K562 (cell line): Measurements from ENCODE around the gene CCDC116. TPM values are rescaled to one million over a fixed set of nuclear protein-coding genes. Genes with fewer than 3 reads are reported as not detected.

Source experiments
- AFF4 ChIP-seq: sonication (generic); formaldehyde crosslinking; IDR thresholded peaks from 2 replicates; pipeline ENCODE4 v1.8.0; 2023; ENCODE audit warnings: mild to moderate bottlenecking, missing genetic modification reagents
- RCOR1 ChIP-seq, 2 experiments: IDR thresholded peaks; 2 replicates each; pipeline ENCODE4 v1.6.1; 2012; ENCODE audit warnings: low read depth in 2 of 2, low read length in 2 of 2, borderline replicate concordance in 1 of 2, improper control_type of control experiment in 1 of 2
- SMAD4 ChIP-seq: fragments of 250-450 bp; sonication (Bioruptor Pico); conservative IDR thresholded peaks from 2 replicates; pipeline ENCODE4 v1.8.0; 2021; ENCODE audit warnings: inconsistent platforms, mild to moderate bottlenecking, moderate library complexity
- SMC3 ChIP-seq: conservative IDR thresholded peaks from 2 replicates; pipeline ENCODE4 v1.6.1; 2011; ENCODE audit warnings: low read depth, low read length, improper control_type of control experiment; ENCODE audit not compliant: insufficient read depth
- ZNF785 ChIP-seq: fragments of 250-450 bp; sonication (Bioruptor Pico); IDR thresholded peaks from 2 replicates; pipeline ENCODE4 v1.4.0; 2020; ENCODE audit warnings: mild to moderate bottlenecking
- polyA plus RNA-seq, 8 experiments: library from polyadenylated mRNA; depleted of rRNA in 4 of 8; stranded (reverse) in 5 of 8; unstranded in 3 of 8; fragments of >200 nt; fragmentation: Nextera tagmentation in 2 of 8; fragmentation: Illumina TruSeq in 1 of 8; extraction: Ambion mirVana in 2 of 8; extraction: Trizol in 1 of 8; gene quantifications; 2 replicates each; pipeline versions ENCODE4 v1.2.1 to v1.2.3, GENCODE V29; 2011 to 2014; ENCODE audit warnings: inconsistent platforms in 1 of 8, missing spikeins in 1 of 8
- total RNA-seq, 7 experiments: library from RNA; depleted of rRNA in 6 of 7; stranded (reverse); fragments of >200 nt in 6 of 7; fragmentation: Illumina TruSeq in 2 of 7; extraction: Trizol in 2 of 7; gene quantifications; 2 replicates each; pipeline versions ENCODE4 v1.2.1 to v1.2.3, GENCODE V29; 2011 to 2021; ENCODE audit warnings: low replicate concordance in 1 of 7
- TF ChIP-seq, protein P1 (sequence below), 2 experiments: fragments of 450-650 bp; formaldehyde crosslinking in 1 of 2; IDR thresholded peaks; 2 replicates each; pipeline versions ENCODE4 v1.4.0 to v1.6.1; 2014 to 2020; ENCODE audit warnings: mild to moderate bottlenecking in 2 of 2, borderline replicate concordance in 1 of 2, low read depth in 1 of 2
- TF ChIP-seq, protein P2 (sequence below), 2 experiments: IDR thresholded peaks; 2 replicates each; pipeline ENCODE4 v1.6.1; 2012; ENCODE audit warnings: improper control_type of control experiment in 2 of 2, low read depth in 2 of 2, low read length in 2 of 2, borderline replicate concordance in 1 of 2
- TF ChIP-seq, protein P3 (sequence below): fragments of 450-650 bp; formaldehyde crosslinking; IDR thresholded peaks from 2 replicates; pipeline ENCODE4 v1.4.0; 2020; ENCODE audit warnings: mild to moderate bottlenecking, moderate library complexity

Gene CCDC116
- total and polyA plus RNA-seq, 9 of the 15 experiments (the other 6 are each of a cell fraction or from before 2014, with no cell fraction given): 1.6 to 11.3 (median 4.7) TPM

DNA sequence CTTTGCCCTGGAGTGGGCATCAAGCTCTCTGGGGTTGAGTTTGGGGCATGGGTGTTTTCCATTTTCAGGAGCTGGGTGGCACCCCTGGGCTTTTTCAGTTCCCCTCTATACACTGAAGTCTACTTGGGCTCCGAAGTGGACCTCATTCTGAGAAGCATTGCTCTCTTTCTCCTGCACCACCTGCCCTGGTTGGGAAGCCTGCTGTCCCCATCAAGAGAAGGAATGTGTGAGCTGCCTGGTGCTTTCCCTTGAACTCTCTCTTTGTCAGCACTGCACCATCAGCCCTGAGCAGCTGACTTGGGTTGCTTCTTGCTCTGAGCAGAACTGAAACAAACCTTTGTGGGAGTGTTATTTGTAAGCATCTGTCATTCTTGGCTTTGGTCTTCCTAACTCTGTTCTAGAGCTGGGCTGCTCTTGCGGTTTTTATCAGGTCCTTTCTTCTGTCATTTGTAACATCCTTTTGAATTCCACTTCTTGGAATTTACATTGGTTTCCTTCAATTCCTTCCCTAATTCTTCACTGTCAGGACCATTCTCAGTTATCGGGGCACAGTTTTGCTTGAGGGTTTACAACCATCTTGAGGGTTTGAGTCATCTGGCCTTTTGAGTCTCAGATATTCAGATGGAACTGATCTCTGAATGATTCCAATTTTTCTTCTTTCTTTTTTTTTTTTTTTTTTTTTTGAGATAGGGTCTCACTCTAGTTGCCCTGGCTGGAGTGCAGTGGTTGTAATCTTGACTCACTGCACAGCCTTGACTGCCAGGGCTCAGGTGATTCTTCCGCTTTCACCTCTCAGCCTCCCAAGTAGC is 44.6 kb upstream of the CCDC116 start (continued):
- TF ChIP-seq, protein P1, sequence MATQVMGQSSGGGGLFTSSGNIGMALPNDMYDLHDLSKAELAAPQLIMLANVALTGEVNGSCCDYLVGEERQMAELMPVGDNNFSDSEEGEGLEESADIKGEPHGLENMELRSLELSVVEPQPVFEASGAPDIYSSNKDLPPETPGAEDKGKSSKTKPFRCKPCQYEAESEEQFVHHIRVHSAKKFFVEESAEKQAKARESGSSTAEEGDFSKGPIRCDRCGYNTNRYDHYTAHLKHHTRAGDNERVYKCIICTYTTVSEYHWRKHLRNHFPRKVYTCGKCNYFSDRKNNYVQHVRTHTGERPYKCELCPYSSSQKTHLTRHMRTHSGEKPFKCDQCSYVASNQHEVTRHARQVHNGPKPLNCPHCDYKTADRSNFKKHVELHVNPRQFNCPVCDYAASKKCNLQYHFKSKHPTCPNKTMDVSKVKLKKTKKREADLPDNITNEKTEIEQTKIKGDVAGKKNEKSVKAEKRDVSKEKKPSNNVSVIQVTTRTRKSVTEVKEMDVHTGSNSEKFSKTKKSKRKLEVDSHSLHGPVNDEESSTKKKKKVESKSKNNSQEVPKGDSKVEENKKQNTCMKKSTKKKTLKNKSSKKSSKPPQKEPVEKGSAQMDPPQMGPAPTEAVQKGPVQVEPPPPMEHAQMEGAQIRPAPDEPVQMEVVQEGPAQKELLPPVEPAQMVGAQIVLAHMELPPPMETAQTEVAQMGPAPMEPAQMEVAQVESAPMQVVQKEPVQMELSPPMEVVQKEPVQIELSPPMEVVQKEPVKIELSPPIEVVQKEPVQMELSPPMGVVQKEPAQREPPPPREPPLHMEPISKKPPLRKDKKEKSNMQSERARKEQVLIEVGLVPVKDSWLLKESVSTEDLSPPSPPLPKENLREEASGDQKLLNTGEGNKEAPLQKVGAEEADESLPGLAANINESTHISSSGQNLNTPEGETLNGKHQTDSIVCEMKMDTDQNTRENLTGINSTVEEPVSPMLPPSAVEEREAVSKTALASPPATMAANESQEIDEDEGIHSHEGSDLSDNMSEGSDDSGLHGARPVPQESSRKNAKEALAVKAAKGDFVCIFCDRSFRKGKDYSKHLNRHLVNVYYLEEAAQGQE (IDR thresholded peaks at IDR 0.05; ENCODE audit: borderline replicate concordance): no peak
- TF ChIP-seq, protein P1 (CRISPR knock-in tag; IDR thresholded peaks at IDR 0.05; ENCODE audit: low read depth): 0 out of 2 replicates have a peak, but pooled peaks have one; percentile 70
- TF ChIP-seq SMAD4 (CRISPR knock-in tag): peak; percentile 94
- TF ChIP-seq ZNF785 (CRISPR knock-in tag): peak; percentile 34; the same call in 1 of the 2 replicates
- TF ChIP-seq, protein P2, sequence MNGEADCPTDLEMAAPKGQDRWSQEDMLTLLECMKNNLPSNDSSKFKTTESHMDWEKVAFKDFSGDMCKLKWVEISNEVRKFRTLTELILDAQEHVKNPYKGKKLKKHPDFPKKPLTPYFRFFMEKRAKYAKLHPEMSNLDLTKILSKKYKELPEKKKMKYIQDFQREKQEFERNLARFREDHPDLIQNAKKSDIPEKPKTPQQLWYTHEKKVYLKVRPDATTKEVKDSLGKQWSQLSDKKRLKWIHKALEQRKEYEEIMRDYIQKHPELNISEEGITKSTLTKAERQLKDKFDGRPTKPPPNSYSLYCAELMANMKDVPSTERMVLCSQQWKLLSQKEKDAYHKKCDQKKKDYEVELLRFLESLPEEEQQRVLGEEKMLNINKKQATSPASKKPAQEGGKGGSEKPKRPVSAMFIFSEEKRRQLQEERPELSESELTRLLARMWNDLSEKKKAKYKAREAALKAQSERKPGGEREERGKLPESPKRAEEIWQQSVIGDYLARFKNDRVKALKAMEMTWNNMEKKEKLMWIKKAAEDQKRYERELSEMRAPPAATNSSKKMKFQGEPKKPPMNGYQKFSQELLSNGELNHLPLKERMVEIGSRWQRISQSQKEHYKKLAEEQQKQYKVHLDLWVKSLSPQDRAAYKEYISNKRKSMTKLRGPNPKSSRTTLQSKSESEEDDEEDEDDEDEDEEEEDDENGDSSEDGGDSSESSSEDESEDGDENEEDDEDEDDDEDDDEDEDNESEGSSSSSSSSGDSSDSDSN (IDR thresholded peaks at IDR 0.05; ENCODE audit: borderline replicate concordance in 1 of 2, low read depth in 2 of 2, low read length in 2 of 2): peak in 1 of 2 experiments; percentile 34; a peak in 1 of 4 replicates
- no peak for TF ChIP-seq AFF4
- TF ChIP-seq RCOR1 (IDR thresholded peaks at IDR 0.05; ENCODE audit: borderline replicate concordance in 1 of 2, low read depth in 2 of 2, low read length in 2 of 2): peak; percentile 79 to 97
- TF ChIP-seq, protein P3, sequence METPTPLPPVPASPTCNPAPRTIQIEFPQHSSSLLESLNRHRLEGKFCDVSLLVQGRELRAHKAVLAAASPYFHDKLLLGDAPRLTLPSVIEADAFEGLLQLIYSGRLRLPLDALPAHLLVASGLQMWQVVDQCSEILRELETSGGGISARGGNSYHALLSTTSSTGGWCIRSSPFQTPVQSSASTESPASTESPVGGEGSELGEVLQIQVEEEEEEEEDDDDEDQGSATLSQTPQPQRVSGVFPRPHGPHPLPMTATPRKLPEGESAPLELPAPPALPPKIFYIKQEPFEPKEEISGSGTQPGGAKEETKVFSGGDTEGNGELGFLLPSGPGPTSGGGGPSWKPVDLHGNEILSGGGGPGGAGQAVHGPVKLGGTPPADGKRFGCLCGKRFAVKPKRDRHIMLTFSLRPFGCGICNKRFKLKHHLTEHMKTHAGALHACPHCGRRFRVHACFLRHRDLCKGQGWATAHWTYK (CRISPR knock-in tag): peak; percentile 65
- TF ChIP-seq SMC3: no peak
